MM.1S (cell line): ENCODE results near the gene PMF1.
"Not testable (repeated sequence)": the region's sequence is repeated elsewhere in the genome, so short reads cannot be mapped to it uniquely, and the experiment has no call there.

Experiments
- DNase-seq: peaks from one replicate; pipeline ENCODE4 v3.0.0-alpha.2; 2015
- H2AFZ ChIP-seq: fragments of 300-600 bp; sonication (generic); 2 replicates; pipeline ENCODE4 v1.6.0; 2016; ENCODE audit warnings: antibody characterized with exemption, low read length
- H3F3A ChIP-seq: fragments of 300-600 bp; sonication (generic); 2 replicates; pipeline ENCODE4 v1.6.1; 2016; ENCODE audit warnings: mild to moderate bottlenecking, antibody characterized with exemption, low read length, moderate library complexity, mixed read lengths; ENCODE audit not compliant: insufficient read depth
- H3K27ac ChIP-seq: fragments of 300-600 bp; sonication (generic); 2 replicates; pipeline ENCODE4 v1.5.1; 2016; ENCODE audit warnings: mild to moderate bottlenecking, low read length
- H3K27me3 ChIP-seq: fragments of 300-600 bp; sonication (generic); replicated peaks from 2 replicates; pipeline ENCODE4 v1.6.0; 2016; ENCODE audit warnings: low read length; ENCODE audit not compliant: insufficient read depth
- H3K36me3 ChIP-seq: fragments of 300-600 bp; sonication (generic); replicated peaks from 2 replicates; pipeline ENCODE4 v1.6.1; 2016; ENCODE audit warnings: mild to moderate bottlenecking, low read length, mixed read lengths; ENCODE audit not compliant: insufficient read depth
- H3K4me1 ChIP-seq: fragments of 300-600 bp; sonication (generic); 2 replicates; pipeline ENCODE4 v1.6.1; 2016; ENCODE audit warnings: low read length, mixed read lengths
- H3K4me2 ChIP-seq: fragments of 300-600 bp; sonication (generic); 2 replicates; pipeline ENCODE4 v1.6.0; 2016; ENCODE audit warnings: low read depth, low read length
- H3K4me3 ChIP-seq: fragments of 300-600 bp; sonication (generic); 2 replicates; pipeline ENCODE4 v1.5.1; 2016; ENCODE audit warnings: low read length, mixed read lengths
- H3K79me2 ChIP-seq: fragments of 300-600 bp; sonication (generic); 2 replicates; pipeline ENCODE4 v1.6.1; 2016; ENCODE audit warnings: mixed run types, low read length, mixed read lengths
- H3K9ac ChIP-seq: fragments of 300-600 bp; sonication (generic); 2 replicates; pipeline ENCODE4 v1.6.1; 2016; ENCODE audit warnings: low read length, mixed read lengths
- H3K9me2 ChIP-seq: fragments of 300-600 bp; sonication (generic); replicated peaks from 2 replicates; pipeline ENCODE4 v1.6.1; 2016; ENCODE audit warnings: mild to moderate bottlenecking, low read length, mixed read lengths; ENCODE audit not compliant: insufficient read depth
- H3K9me3 ChIP-seq: fragments of 300-600 bp; sonication (generic); replicated peaks from 2 replicates; pipeline ENCODE4 v1.6.1; 2016; ENCODE audit warnings: mild to moderate bottlenecking, low read length, mixed read lengths; ENCODE audit not compliant: insufficient read depth
- H4K20me1 ChIP-seq: fragments of 300-600 bp; sonication (generic); 2 replicates; pipeline ENCODE4 v1.6.1; 2016; ENCODE audit warnings: mild to moderate bottlenecking, low read length, moderate library complexity, mixed read lengths; ENCODE audit not compliant: insufficient read depth
- CTCF ChIP-seq: fragments of 300-600 bp; sonication (generic); IDR thresholded peaks from 2 replicates; pipeline ENCODE4 v1.5.1; 2016; ENCODE audit warnings: antibody characterized with exemption, low read length, mixed read lengths
- EZH2 ChIP-seq: fragments of 300-600 bp; sonication (generic); optimal IDR thresholded peaks from 2 replicates; pipeline ENCODE3; 2017; ENCODE audit warnings: low read depth, mild to moderate bottlenecking, antibody characterized with exemption, low read length, mixed read lengths
- EZH2phosphoT487 ChIP-seq: fragments of 300-600 bp; sonication (generic); IDR thresholded peaks from 2 replicates; pipeline ENCODE4 v1.6.1; 2018; ENCODE audit warnings: antibody characterized with exemption, low read length

PMF1 gene

GRCh38 chr1:156186347-156187177, 26.2 kb upstream of the PMF1 start:
- not testable (repeated sequence) for H3K9ac ChIP-seq, H3K27me3 ChIP-seq, H4K20me1 ChIP-seq, H3K79me2 ChIP-seq, DNase-seq, H3K4me2 ChIP-seq, H3K36me3 ChIP-seq, H3K4me3 ChIP-seq, H2AFZ ChIP-seq, H3K9me2 ChIP-seq, H3K4me1 ChIP-seq, H3K27ac ChIP-seq, H3K9me3 ChIP-seq
- peaks cover 10% of the 10 kb centered on the region for H3F3A ChIP-seq

- not testable (repeated sequence) for H3K9me3 ChIP-seq, H4K20me1 ChIP-seq, H3K9ac ChIP-seq, H2AFZ ChIP-seq, DNase-seq, H3K9me2 ChIP-seq, H3K4me2 ChIP-seq, H3K27me3 ChIP-seq, H3K27ac ChIP-seq, H3K4me3 ChIP-seq, H3K36me3 ChIP-seq
- Histone ChIP-seq H3K4me1 (peaks cover 14% of the 10 kb centered on the region), H3K79me2 (peaks cover 20% of the 10 kb centered on the region), H3F3A (peaks cover 22% of the 10 kb centered on the region)
Observed at GRCh38 chr1:156190265-156190664, 22.5 kb upstream of the PMF1 start.

GRCh38 chr1:156191292-156191964, 21.4 kb upstream of the PMF1 start:
- no peak for DNase-seq
- Histone ChIP-seq H3K36me3 (0 out of 2 replicates have a peak, but pooled peaks cover 5% of the 10 kb centered on the region), H3K27me3 (no peaks in the 10 kb centered on the region), H3K9me2 (no peaks in the 10 kb centered on the region), H3K27ac (no peak overlapping the region; the same call in 1 of the 2 replicates), H3K9me3 (no peaks in the 10 kb centered on the region), H3K79me2 (peaks cover 32% of the 10 kb centered on the region), H3K4me3 (no peak overlapping the region), H4K20me1 (no peaks in the 10 kb centered on the region), H3K9ac (no peak overlapping the region), H3K4me1 (peaks cover 21% of the 10 kb centered on the region), H2AFZ (no peak overlapping the region), H3F3A (peaks cover 22% of the 10 kb centered on the region), H3K4me2 (no peak overlapping the region)
- TF ChIP-seq CTCF (no peak), EZH2phosphoT487 (no peak), EZH2 (no peak)

- TF ChIP-seq CTCF (0 out of 2 replicates have a peak, but pooled peaks have one; percentile 13), EZH2phosphoT487 (no peak), EZH2 (no peak)
- Histone ChIP-seq H3K9ac (peak overlapping the region; percentile 83), H3K9me2 (no peaks in the 10 kb centered on the region), H3K4me2 (peak overlapping the region; percentile 65), H2AFZ (peak overlapping the region; percentile 59), H3K79me2 (peaks cover 49% of the 10 kb centered on the region), H3K9me3 (no peaks in the 10 kb centered on the region), H4K20me1 (no peaks in the 10 kb centered on the region), H3K27me3 (no peaks in the 10 kb centered on the region), H3K36me3 (0 out of 2 replicates have a peak, but pooled peaks cover 5% of the 10 kb centered on the region), H3K27ac (peak overlapping the region; percentile 77), H3K4me1 (peaks cover 21% of the 10 kb centered on the region), H3K4me3 (peak overlapping the region; percentile 85), H3F3A (peaks cover 22% of the 10 kb centered on the region)
- no peak for DNase-seq
Observed at GRCh38 chr1:156193208-156193487, 19.7 kb upstream of the PMF1 start.
